Nephron progenitor cell (in vitro differentiated cells): Measurements from ENCODE around the gene PIK3CD.

Experiments used
- DNase-seq: peaks from one replicate; pipeline ENCODE4 v3.0.0; 2021
- H3K27ac Mint-ChIP-seq: 2 replicates; pipeline ENCODE4 v1.8.0; 2021; ENCODE audit warnings: mild to moderate bottlenecking, moderate library complexity, mixed read lengths
- H3K27me3 Mint-ChIP-seq: 2 replicates; pipeline ENCODE4 v1.8.0; 2021; ENCODE audit warnings: mild to moderate bottlenecking, low read depth, mixed read lengths; ENCODE audit not compliant: poor library complexity
- H3K36me3 Mint-ChIP-seq: 2 replicates; pipeline ENCODE4 v1.8.0; 2021; ENCODE audit warnings: low read depth, mixed read lengths
- H3K4me1 Mint-ChIP-seq: 2 replicates; pipeline ENCODE4 v1.8.0; 2021; ENCODE audit warnings: mixed read lengths
- H3K4me3 Mint-ChIP-seq: 2 replicates; pipeline ENCODE4 v1.8.0; 2021; ENCODE audit warnings: mild to moderate bottlenecking, moderate library complexity, mixed read lengths
- H3K9me3 Mint-ChIP-seq: 2 replicates; pipeline ENCODE4 v1.8.0; 2021; ENCODE audit warnings: mild to moderate bottlenecking, moderate library complexity, mixed read lengths
- CTCF ChIP-seq: fragments of 200-600 bp; sonication (generic); IDR thresholded peaks from 2 replicates; pipeline ENCODE4 v1.5.0; 2021; ENCODE audit warnings: antibody characterized with exemption

PIK3CD gene

DNA sequence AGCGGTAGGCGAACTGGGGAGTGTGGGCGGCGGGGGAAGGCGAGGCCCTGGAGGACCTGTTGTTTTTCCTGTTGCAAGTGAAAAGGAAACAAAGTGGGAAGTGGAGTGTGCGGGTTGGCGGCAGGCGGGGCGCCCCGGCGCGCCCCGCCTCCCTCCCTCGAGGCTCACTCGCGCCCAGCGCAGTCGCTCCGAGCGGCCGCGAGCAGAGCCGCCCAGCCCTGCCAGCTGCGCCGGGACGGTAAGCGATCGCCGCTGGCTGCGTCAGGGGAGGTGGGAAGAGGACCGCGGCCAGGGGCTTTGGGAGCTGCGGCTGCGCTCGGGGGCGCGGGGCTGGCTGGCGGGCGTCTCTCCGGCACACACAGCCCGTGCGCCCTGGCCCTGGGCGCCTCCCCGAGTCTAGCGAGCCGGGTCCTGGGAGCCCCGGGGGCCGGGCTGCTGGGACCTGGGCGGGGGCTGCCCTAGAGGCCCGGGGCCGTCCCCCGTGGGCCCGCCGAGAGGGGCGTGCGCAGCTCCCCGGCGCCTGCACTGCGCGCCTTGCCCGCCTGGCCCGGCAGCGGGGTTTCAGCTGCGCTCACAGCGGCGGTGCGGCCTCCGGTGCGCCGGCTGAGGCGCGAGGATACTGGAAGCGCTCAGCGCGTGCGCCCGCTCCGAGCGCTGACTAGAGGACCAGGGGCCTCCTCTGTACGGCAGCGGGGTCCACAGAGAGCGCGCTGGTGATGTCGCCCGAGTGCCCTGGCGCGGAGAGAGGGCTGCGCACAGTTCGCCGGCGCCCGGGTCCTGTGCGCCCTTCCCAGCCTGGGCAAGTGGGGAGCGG lies at the start of gene PIK3CD:
Gene PIK3CD (plus strand): TSS at position 167 of the 814 bp plus-strand sequence. CDS start 58,725 bp downstream, outside the sequence.
- Mint-ChIP-seq H3K27me3 (peaks cover 66% of the 10 kb centered on the region), H3K9me3 (no peaks in the 10 kb centered on the region), H3K36me3 (no peaks in the 10 kb centered on the region), H3K4me3 (peak within 1 kb of the TSS; percentile 89), H3K4me1 (peaks cover 24% of the 10 kb centered on the region), H3K27ac (no peak within 1 kb of the TSS)
- DNase-seq: peak; percentile 75
- no peak for TF ChIP-seq CTCF

DNA sequence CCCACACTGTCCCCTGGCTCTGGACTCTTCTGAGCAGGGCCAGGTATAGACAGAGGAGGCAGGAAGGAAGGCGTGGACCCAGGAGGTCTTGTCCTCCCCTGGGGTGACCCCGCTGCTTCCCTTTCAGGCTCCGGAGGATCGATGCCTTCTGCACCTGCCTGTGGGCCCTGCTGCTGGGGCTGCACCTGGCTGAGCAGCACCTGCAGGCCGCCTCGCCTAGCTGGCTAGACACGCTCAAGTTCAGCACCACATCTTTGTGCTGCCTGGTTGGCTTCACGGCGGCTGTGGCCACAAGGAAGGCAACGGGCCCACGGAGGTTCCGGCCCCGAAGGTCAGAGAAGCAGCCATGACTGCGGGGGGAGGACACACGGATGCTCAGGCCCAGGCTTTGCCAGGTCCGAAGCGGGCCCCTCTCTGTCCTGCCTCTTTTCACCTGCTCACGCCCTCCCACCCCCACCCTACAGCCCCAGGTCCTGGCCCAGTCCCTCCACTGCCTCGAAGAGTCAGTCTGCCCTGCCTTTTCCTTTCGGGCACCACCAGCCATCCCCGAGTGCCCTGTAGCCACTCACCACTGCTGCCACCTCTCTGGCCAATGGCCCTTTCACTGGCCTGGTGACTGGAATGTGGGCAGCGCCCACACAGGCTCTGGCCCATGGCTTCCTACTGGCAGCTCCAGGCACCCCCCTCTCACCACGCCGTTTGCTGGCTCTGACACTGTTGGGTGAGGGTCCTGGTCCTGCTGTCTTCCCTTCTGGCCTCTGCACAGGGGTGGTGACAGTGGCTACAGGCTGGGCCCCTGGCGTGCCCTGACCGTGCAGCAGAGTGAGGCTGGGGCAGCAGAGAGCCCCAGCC lies 49.4 kb upstream of the PIK3CD start:
- Mint-ChIP-seq H3K27ac (no peak overlapping the region), H3K4me3 (no peak overlapping the region), H3K36me3 (peaks cover 18% of the 10 kb centered on the region), H3K27me3 (no peaks in the 10 kb centered on the region), H3K4me1 (no peaks in the 10 kb centered on the region), H3K9me3 (no peaks in the 10 kb centered on the region)
- no peak for DNase-seq
- TF ChIP-seq CTCF: no peak

DNA sequence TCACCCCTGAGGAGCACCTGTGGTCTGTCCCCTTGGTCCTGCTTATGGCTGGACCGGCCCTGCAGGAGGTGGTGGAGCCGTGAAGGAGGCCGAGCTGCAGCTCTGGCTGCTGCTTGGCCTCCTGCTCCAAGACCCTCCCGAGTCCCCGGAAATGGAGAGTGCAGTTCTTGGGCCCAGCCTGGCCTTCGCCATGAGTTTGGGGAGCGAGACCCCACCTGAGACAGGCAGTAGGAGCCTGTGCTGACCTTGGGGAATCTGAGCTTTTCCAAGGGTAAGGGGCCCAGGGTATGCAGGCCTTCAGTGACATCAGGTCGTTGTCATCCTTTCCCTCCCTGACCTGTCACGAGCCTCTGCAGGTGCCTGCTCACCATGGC lies 48.8 kb upstream of the PIK3CD start:
- no peaks in the 10 kb centered on the region for H3K27me3 Mint-ChIP-seq
- no peak for DNase-seq
- H3K4me3 Mint-ChIP-seq: no peak overlapping the region
- H3K9me3 Mint-ChIP-seq: no peaks in the 10 kb centered on the region
- no peaks in the 10 kb centered on the region for H3K4me1 Mint-ChIP-seq
- peaks cover 18% of the 10 kb centered on the region for H3K36me3 Mint-ChIP-seq
- TF ChIP-seq CTCF: no peak
- H3K27ac Mint-ChIP-seq: no peak overlapping the region

DNA sequence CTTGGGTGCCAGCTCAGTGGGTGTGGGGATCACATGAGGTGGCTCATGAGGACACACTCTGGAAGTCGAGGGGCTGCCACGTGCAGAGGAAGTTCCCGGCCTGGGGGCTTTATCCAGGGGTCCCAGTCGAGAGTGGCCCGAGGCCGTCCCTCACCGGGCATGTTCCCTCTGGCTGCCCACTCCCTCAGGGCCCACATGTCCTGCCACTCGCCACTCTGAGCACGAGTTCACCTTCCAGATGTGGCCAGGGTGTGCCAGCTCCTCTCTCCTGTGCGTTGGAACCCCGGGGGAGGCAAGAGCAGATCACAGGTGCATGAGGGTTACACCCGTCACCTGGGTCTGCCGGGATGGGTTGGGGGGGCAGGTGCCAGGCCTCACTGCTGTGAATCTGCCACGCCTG lies 48.2 kb upstream of the PIK3CD start:
- DNase-seq: no peak
- Mint-ChIP-seq H3K27ac (no peak overlapping the region), H3K27me3 (no peaks in the 10 kb centered on the region), H3K36me3 (peaks cover 15% of the 10 kb centered on the region), H3K4me1 (no peaks in the 10 kb centered on the region), H3K9me3 (no peaks in the 10 kb centered on the region), H3K4me3 (no peak overlapping the region)
- no peak for TF ChIP-seq CTCF

GRCh38 chr1:9603766-9604753 lies 47.5 kb upstream of the PIK3CD start:
- Mint-ChIP-seq H3K9me3 (no peaks in the 10 kb centered on the region), H3K27ac (peak overlapping the region; percentile 61), H3K36me3 (peaks cover 14% of the 10 kb centered on the region), H3K27me3 (no peaks in the 10 kb centered on the region), H3K4me1 (no peaks in the 10 kb centered on the region), H3K4me3 (no peak overlapping the region)
- DNase-seq: no peak
- no peak for TF ChIP-seq CTCF
